ENCODE results near the gene UGT8.

The UGT8 gene

GRCh38 chr4:114692958-114693357 lies 94.4 kb downstream of the UGT8 start:
- DNase-seq = no peak

- DNase-seq = no peak
Measured at GRCh38 chr4:114694770-114695169, 96.2 kb downstream of the UGT8 start.

GRCh38 chr4:114698231-114698630 lies 99.6 kb downstream of the UGT8 start:
- no peak for DNase-seq

GRCh38 chr4:114701491-114701890 lies 102.9 kb downstream of the UGT8 start:
- DNase-seq = no peak

GRCh38 chr4:114717432-114717831 lies 118.8 kb downstream of the UGT8 start:
- DNase-seq = no peak

- DNase-seq = no peak
Measured at GRCh38 chr4:114725066-114725465, 126.5 kb downstream of the UGT8 start.

GRCh38 chr4:114727461-114727860 lies 128.9 kb downstream of the UGT8 start:
- DNase-seq = no peak

Data from activated T-cell treated with anti-CD3 and anti-CD28 coated beads, Interleukin-2, amount 50 U/mL, for 1 hour (primary cell).